ENCODE measurements around the gene TENM4.

Gene TENM4

GRCh38 chr11:79259800-79260199 is 181.0 kb downstream of the TENM4 start (continued):
- TF ChIP-seq ARNTL (CRISPR knock-in tag; IDR thresholded peaks at IDR 0.05; ENCODE audit: borderline replicate concordance, low read depth) (no peak), ZNF8 (CRISPR knock-in tag; IDR thresholded peaks at IDR 0.05) (no peak), POU6F1 (CRISPR knock-in tag; IDR thresholded peaks at IDR 0.05; ENCODE audit: borderline replicate concordance, low read depth) (no peak), TCF4 (CRISPR knock-in tag; IDR thresholded peaks at IDR 0.05; ENCODE audit: borderline replicate concordance) (no peak), ZC3H10 (CRISPR knock-in tag; IDR thresholded peaks at IDR 0.05) (no peak), RARB (CRISPR knock-in tag; IDR thresholded peaks at IDR 0.05) (no peak)

- ATAC-seq = no peak
- no peak for TF ChIP-seq ESRRG (CRISPR knock-in tag; IDR thresholded peaks at IDR 0.05)
- no peak for TF ChIP-seq CREB5 (CRISPR knock-in tag; IDR thresholded peaks at IDR 0.05; ENCODE audit: low read depth)
- no peak for TF ChIP-seq CSRNP3 (CRISPR knock-in tag; IDR thresholded peaks at IDR 0.05)
- no peak for TF ChIP-seq PPARA (CRISPR knock-in tag; IDR thresholded peaks at IDR 0.05; ENCODE audit: borderline replicate concordance)
- TF ChIP-seq PATZ1 (CRISPR knock-in tag; IDR thresholded peaks at IDR 0.05; ENCODE audit: borderline replicate concordance) = no peak
- no peak for TF ChIP-seq ZNF70 (CRISPR knock-in tag; IDR thresholded peaks at IDR 0.05)
- no peak for TF ChIP-seq SNAI2 (CRISPR knock-in tag; IDR thresholded peaks at IDR 0.05)
- TF ChIP-seq ISL1 (CRISPR knock-in tag; IDR thresholded peaks at IDR 0.05) = no peak
- TF ChIP-seq ZNF565 (CRISPR knock-in tag; conservative IDR thresholded peaks at IDR 0.05; ENCODE audit: low read depth) = no peak
- TF ChIP-seq RARB (CRISPR knock-in tag; IDR thresholded peaks at IDR 0.05) = no peak
- no peak for TF ChIP-seq ZFP30 (CRISPR knock-in tag; IDR thresholded peaks at IDR 0.05)
- TF ChIP-seq CSDC2 (CRISPR knock-in tag; IDR thresholded peaks at IDR 0.05) = no peak
These were observed 182.3 kb downstream of the TENM4 start for GRCh38 chr11:79258576-79258975.

- ATAC-seq = no peak
- TF ChIP-seq ZFP3 (CRISPR knock-in tag; IDR thresholded peaks at IDR 0.05) (no peak), OSR1 (CRISPR knock-in tag; IDR thresholded peaks at IDR 0.05) (no peak), CSRNP3 (CRISPR knock-in tag; IDR thresholded peaks at IDR 0.05) (no peak), BACH2 (CRISPR knock-in tag; IDR thresholded peaks at IDR 0.05; ENCODE audit: borderline replicate concordance) (no peak), TCF4 (CRISPR knock-in tag; IDR thresholded peaks at IDR 0.05; ENCODE audit: borderline replicate concordance) (no peak), CREB5 (CRISPR knock-in tag; IDR thresholded peaks at IDR 0.05; ENCODE audit: low read depth) (no peak), ZNF70 (CRISPR knock-in tag; IDR thresholded peaks at IDR 0.05) (no peak), ZNF8 (CRISPR knock-in tag; IDR thresholded peaks at IDR 0.05) (no peak), ISL1 (CRISPR knock-in tag; IDR thresholded peaks at IDR 0.05) (no peak), CSDC2 (CRISPR knock-in tag; IDR thresholded peaks at IDR 0.05) (no peak), ESRRG (CRISPR knock-in tag; IDR thresholded peaks at IDR 0.05) (no peak), TSHZ2 (CRISPR knock-in tag; IDR thresholded peaks at IDR 0.05) (no peak), PPARA (CRISPR knock-in tag; IDR thresholded peaks at IDR 0.05; ENCODE audit: borderline replicate concordance) (no peak), ZFP30 (CRISPR knock-in tag; IDR thresholded peaks at IDR 0.05) (no peak), ZNF565 (CRISPR knock-in tag; conservative IDR thresholded peaks at IDR 0.05; ENCODE audit: low read depth) (no peak), RARB (CRISPR knock-in tag; IDR thresholded peaks at IDR 0.05) (no peak), POU6F1 (CRISPR knock-in tag; IDR thresholded peaks at IDR 0.05; ENCODE audit: borderline replicate concordance, low read depth) (no peak)
These were observed 184.9 kb downstream of the TENM4 start for GRCh38 chr11:79255965-79256364.
